Suprapubic skin (tissue), 4 donors: Measurements from ENCODE around the gene MRRF. TPM values are rescaled to one million over a fixed set of nuclear protein-coding genes. Genes with fewer than 3 reads are reported as not detected.
A peak's percentile ranks its signal among the peaks of the same experiment; 100 is the strongest.

Source experiments
- DNase-seq, 2 donors: peaks; one replicate each; pipeline ENCODE4 v3.0.0-alpha.2; 2019; ENCODE audit warnings: low spot score in 2 of 2
- H3K27ac ChIP-seq: fragments of 200-600 bp; sonication (generic); one replicate; pipeline ENCODE4 v1.5.1; 2019
- H3K27me3 ChIP-seq: fragments of 200-600 bp; sonication (generic); one replicate; pipeline ENCODE4 v1.5.1; 2019
- H3K36me3 ChIP-seq: fragments of 200-600 bp; sonication (generic); one replicate; pipeline ENCODE4 v1.5.1; 2019
- H3K4me1 ChIP-seq: fragments of 200-600 bp; sonication (generic); one replicate; pipeline ENCODE4 v1.5.1; 2019
- H3K4me3 ChIP-seq: fragments of 200-600 bp; sonication (generic); one replicate; pipeline ENCODE4 v1.5.1; 2019; ENCODE audit warnings: mild to moderate bottlenecking
- H3K9me3 ChIP-seq: fragments of 200-600 bp; sonication (generic); one replicate; pipeline ENCODE4 v1.5.1; 2019
- EP300 ChIP-seq: sonication (generic); formaldehyde crosslinking; IDR thresholded peaks from one replicate; pipeline ENCODE4 v1.6.1; 2017; ENCODE audit warnings: antibody characterized with exemption
- POLR2A ChIP-seq, 2 donors: fragments of 450-650 bp; IDR thresholded peaks; one replicate each; pipeline ENCODE4 v1.6.1; 2017; ENCODE audit warnings: antibody characterized with exemption in 2 of 2, mild to moderate bottlenecking in 2 of 2, moderate library complexity in 2 of 2
- POLR2AphosphoS5 ChIP-seq, 3 donors: sonication (generic); formaldehyde crosslinking; IDR thresholded peaks; one replicate each; pipeline ENCODE4 v1.6.1; 2017; ENCODE audit warnings: antibody characterized with exemption in 3 of 3
- WGBS: methylation state at CpG from one replicate; pipeline ENCODE4 v1.1.5; 2018; 5-methylcytosine and 5-hydroxymethylcytosine counted together
- total RNA-seq, 4 donors: library from RNA; depleted of rRNA; stranded (reverse); fragments of >200 nt; gene quantifications; one replicate each; pipeline ENCODE4 v1.1.0, GENCODE V29; 2016
- TF ChIP-seq, protein P1 (sequence below), 2 donors: fragments of 200-600 bp in 1 of 2; fragments of 450-650 bp in 1 of 2; sonication (generic) in 1 of 2; IDR thresholded peaks; one replicate each; pipeline ENCODE4 v1.5.1; 2016 to 2019; ENCODE audit warnings: antibody characterized with exemption in 2 of 2, mild to moderate bottlenecking in 1 of 2, moderate library complexity in 1 of 2

MRRF gene
- total RNA-seq, 4 donors from 2014 or later = 41.3 to 75.2 (median 44.2) TPM

DNA sequence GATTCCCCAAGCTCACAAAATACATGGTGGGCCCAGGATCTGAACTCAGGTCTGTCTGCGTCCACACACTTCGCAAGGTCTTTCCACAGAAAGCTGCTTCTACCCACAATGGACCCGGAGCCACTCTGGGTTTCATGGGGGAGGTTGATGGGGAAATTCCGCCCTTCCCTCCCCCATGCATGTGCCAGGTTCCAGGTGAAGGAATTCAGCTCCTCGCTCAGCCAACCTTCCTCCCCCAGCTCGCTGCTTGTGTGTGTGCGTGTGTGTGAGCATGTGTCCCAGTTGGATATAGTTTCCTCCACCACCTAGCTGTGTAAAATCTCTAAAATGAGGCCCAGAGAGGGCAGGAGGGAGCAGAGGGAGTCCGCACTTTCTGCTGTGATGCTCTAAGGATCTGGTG lies 107.2 kb downstream of the MRRF start:
- Histone ChIP-seq H3K9me3 (no peaks in the 10 kb centered on the region), H3K4me1 (peaks cover 60% of the 10 kb centered on the region), H3K4me3 (peak overlapping the region; percentile 55), H3K27ac (no peak overlapping the region), H3K36me3 (no peaks in the 10 kb centered on the region), H3K27me3 (no peaks in the 10 kb centered on the region)
- 91% methylated on average over 8 of the region's 8 CpGs for WGBS
- no peak for DNase-seq
- TF ChIP-seq POLR2A (IDR thresholded peaks at IDR 0.05) (no peak), POLR2AphosphoS5 (IDR thresholded peaks at IDR 0.05) (no peak), EP300 (no peak)
- TF ChIP-seq, protein P1, sequence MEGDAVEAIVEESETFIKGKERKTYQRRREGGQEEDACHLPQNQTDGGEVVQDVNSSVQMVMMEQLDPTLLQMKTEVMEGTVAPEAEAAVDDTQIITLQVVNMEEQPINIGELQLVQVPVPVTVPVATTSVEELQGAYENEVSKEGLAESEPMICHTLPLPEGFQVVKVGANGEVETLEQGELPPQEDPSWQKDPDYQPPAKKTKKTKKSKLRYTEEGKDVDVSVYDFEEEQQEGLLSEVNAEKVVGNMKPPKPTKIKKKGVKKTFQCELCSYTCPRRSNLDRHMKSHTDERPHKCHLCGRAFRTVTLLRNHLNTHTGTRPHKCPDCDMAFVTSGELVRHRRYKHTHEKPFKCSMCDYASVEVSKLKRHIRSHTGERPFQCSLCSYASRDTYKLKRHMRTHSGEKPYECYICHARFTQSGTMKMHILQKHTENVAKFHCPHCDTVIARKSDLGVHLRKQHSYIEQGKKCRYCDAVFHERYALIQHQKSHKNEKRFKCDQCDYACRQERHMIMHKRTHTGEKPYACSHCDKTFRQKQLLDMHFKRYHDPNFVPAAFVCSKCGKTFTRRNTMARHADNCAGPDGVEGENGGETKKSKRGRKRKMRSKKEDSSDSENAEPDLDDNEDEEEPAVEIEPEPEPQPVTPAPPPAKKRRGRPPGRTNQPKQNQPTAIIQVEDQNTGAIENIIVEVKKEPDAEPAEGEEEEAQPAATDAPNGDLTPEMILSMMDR (IDR thresholded peaks at IDR 0.05) = no peak

DNA sequence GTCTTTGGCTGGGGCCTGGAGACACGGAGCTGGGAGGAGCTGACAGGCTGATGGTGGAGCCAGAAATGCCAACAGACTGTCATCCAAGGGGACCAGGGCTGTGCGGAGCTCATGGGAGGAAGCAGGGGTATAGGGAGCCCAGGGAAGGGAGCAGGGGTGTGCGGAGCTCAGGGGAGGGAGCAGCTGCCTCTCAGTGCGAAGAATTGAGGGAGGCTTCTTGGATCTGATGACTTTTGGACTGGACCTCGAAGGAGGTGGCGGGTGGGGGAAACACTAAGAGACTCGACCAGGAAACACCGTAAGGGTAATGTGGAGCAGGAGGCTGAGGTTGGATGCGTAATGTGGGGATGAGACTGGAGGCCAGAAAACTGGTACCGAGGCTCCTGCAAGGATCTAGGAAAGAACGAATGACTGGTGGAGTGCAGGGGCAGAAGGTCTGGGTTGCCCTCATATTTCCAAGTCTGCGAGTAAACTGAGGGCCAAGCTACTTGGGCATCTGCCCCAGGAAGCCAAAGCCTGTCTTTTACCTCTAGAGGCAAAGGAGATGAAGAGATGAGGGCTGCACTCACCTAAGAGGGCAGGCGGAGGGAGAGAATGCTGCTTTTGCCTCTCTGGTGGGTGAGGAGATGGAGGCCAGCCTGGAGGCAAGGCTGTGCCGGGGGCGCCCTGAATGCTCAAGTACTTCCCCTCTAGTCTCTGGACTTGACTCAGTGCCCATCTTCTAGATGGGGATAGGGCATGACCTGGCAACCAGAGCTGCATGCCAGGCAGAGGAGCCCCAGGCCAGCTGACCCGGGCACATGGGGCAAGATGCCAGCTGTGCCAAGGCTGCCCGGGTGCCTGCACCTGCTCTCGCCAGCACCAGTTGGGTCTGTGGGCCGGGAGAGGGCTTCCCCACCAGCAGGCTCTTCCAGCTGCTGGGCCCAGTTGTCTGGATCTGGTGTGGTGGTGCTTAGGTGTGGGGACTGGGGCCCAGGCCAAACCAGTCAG lies 108.5 kb downstream of the MRRF start:
- DNase-seq = no peak
- Histone ChIP-seq H3K9me3 (no peaks in the 10 kb centered on the region), H3K27me3 (no peaks in the 10 kb centered on the region), H3K27ac (no peak overlapping the region), H3K36me3 (no peaks in the 10 kb centered on the region), H3K4me3 (no peak overlapping the region), H3K4me1 (peaks cover 59% of the 10 kb centered on the region)
- 83% methylated on average over 15 of the region's 19 CpGs for WGBS
- TF ChIP-seq, protein P1 (IDR thresholded peaks at IDR 0.05) = no peak
- no peak for TF ChIP-seq EP300
- TF ChIP-seq POLR2AphosphoS5 (IDR thresholded peaks at IDR 0.05) = no peak
- no peak for TF ChIP-seq POLR2A (IDR thresholded peaks at IDR 0.05)

DNA sequence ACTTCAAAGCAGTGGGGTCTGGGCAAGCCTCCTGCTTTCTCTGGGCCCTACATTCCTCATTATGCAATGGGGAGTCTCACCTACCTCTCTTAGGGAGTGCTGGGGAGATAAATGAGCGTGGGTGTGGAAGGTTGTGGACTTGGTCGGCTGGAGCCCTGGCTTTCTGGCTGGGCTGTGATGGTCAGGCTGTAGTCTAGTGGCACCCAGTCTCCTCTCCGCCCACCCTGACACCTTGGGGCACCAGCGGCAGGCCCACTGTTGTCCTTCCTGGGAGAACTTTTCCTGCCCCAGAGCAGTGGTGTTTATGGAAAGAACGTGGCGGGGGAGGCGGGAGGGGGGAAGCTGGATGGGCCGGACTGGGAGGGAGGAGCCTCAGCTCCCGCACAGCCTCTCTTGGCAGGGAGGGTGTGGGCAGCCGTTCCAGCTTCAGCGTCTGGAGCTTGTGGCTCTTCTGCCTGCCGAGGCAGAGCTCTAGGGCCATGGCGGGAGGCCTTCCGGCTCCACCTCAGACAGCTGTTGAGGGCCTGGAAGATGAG lies 110.3 kb downstream of the MRRF start:
- TF ChIP-seq, protein P1 (IDR thresholded peaks at IDR 0.05) = no peak
- no peak for TF ChIP-seq EP300
- TF ChIP-seq POLR2AphosphoS5 (IDR thresholded peaks at IDR 0.05) = no peak
- TF ChIP-seq POLR2A (IDR thresholded peaks at IDR 0.05) = no peak
- DNase-seq = peak in 1 of 2 donors; percentile 80
- no peaks in the 10 kb centered on the region for H3K27me3 ChIP-seq
- WGBS = 18% methylated on average over 12 of the region's 14 CpGs
- H3K27ac ChIP-seq = no peak overlapping the region
- no peak overlapping the region for H3K4me3 ChIP-seq
- H3K36me3 ChIP-seq = no peaks in the 10 kb centered on the region
- H3K4me1 ChIP-seq = peaks cover 43% of the 10 kb centered on the region
- H3K9me3 ChIP-seq = no peaks in the 10 kb centered on the region

DNA sequence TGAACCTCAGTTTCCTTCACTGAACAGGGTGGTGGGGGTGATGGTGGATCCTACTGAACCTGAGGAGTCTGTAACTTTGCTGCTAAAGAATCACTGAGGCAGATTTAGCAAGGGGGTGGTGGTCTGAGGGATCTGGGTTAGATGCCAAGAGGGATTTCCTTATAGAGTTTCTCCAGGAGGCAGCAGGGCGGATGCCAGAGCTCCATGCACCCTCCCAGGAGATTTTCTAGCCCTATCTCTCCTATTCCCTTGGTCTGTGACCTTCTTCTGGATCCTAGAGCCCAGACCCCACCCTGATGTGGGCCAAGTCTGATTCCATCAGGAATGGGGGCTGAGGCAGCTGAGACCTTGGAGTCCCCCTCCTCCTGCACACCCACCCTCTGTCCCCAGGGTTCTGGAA lies 112.1 kb downstream of the MRRF start:
- no peak overlapping the region for H3K27ac ChIP-seq
- DNase-seq = no peak
- no peak overlapping the region for H3K4me3 ChIP-seq
- H3K9me3 ChIP-seq = no peaks in the 10 kb centered on the region
- no peak for TF ChIP-seq EP300
- no peak for TF ChIP-seq POLR2A (IDR thresholded peaks at IDR 0.05)
- no peak for TF ChIP-seq POLR2AphosphoS5 (IDR thresholded peaks at IDR 0.05)
- TF ChIP-seq, protein P1 (IDR thresholded peaks at IDR 0.05) = no peak
- peaks cover 27% of the 10 kb centered on the region for H3K4me1 ChIP-seq
- no peaks in the 10 kb centered on the region for H3K27me3 ChIP-seq
- no peaks in the 10 kb centered on the region for H3K36me3 ChIP-seq
- WGBS = 91% methylated on average over 1 of the region's 1 CpG
